Neural cell (in vitro differentiated cells): ENCODE data around the gene ERRFI1. TPM values are rescaled to one million over a fixed set of nuclear protein-coding genes. Genes with fewer than 3 reads are reported as not detected.

ENCODE experiments used
- H2AFZ ChIP-seq: fragments of 200-600, 300-800 bp; sonication (generic), shearing (Covaris generic); 2 replicates; pipeline ENCODE4 v1.6.0; 2014; ENCODE audit warnings: low read depth, mild to moderate bottlenecking, antibody characterized with exemption, low read length, moderate library complexity
- H3F3A ChIP-seq: fragments of 200-600 bp; shearing (Covaris generic); 2 replicates; pipeline ENCODE4 v1.6.1; 2016; ENCODE audit warnings: mild to moderate bottlenecking, moderate library complexity, mixed read lengths, antibody characterized with exemption, low read length; ENCODE audit not compliant: insufficient read depth, poor library complexity, severe bottlenecking
- H3K27ac ChIP-seq: fragments of 200-600, 300-800 bp; sonication (generic), shearing (Covaris generic); 2 replicates; pipeline ENCODE4 v1.5.1; 2014; ENCODE audit warnings: mild to moderate bottlenecking, low read length, moderate library complexity
- H3K27me3 ChIP-seq: fragments of 300-800, 200-600 bp; sonication (generic), shearing (Covaris generic); 2 replicates; pipeline ENCODE4 v1.6.0; 2014; ENCODE audit warnings: mild to moderate bottlenecking, low read depth, low read length, moderate library complexity; ENCODE audit not compliant: insufficient read depth
- H3K36me3 ChIP-seq: fragments of 300-800, 200-600 bp; sonication (generic), shearing (Covaris generic); 2 replicates; pipeline ENCODE4 v1.5.1; 2014; ENCODE audit warnings: mild to moderate bottlenecking, antibody characterized with exemption, low read length, moderate library complexity; ENCODE audit not compliant: insufficient read depth
- H3K4me2 ChIP-seq: fragments of 300-800, 200-600 bp; sonication (generic), shearing (Covaris generic); 2 replicates; pipeline ENCODE4 v1.6.0; 2014; ENCODE audit warnings: mild to moderate bottlenecking, low read length
- H3K4me3 ChIP-seq: fragments of 300-800, 200-600 bp; sonication (generic), shearing (Covaris generic); 2 replicates; pipeline ENCODE4 v1.5.1; 2014; ENCODE audit warnings: mild to moderate bottlenecking, low read length, moderate library complexity
- H3K79me2 ChIP-seq: fragments of 200-600 bp; shearing (Covaris generic); replicated peaks from 2 replicates; pipeline ENCODE4 v1.6.0; 2014; ENCODE audit warnings: mild to moderate bottlenecking, low read length, moderate library complexity; ENCODE audit not compliant: insufficient read depth
- H3K9ac ChIP-seq: fragments of 300-800, 200-600 bp; sonication (generic), shearing (Covaris generic); 2 replicates; pipeline ENCODE4 v1.6.1; 2016; ENCODE audit warnings: mild to moderate bottlenecking, low read length, mixed read lengths
- H3K9me2 ChIP-seq: fragments of 200-600 bp; shearing (Covaris generic); 2 replicates; pipeline ENCODE4 v1.6.1; 2016; ENCODE audit warnings: mild to moderate bottlenecking, low read length, mixed read lengths; ENCODE audit not compliant: insufficient read depth
- H3K9me3 ChIP-seq: fragments of 200-600, 300-800 bp; sonication (generic), shearing (Covaris generic); 2 replicates; pipeline ENCODE4 v1.6.1; 2016; ENCODE audit warnings: mild to moderate bottlenecking, mixed run types, low read length, moderate library complexity, mixed read lengths
- H4K20me1 ChIP-seq: fragments of 200-600 bp; shearing (Covaris generic); 2 replicates; pipeline ENCODE4 v1.6.1; 2016; ENCODE audit warnings: mild to moderate bottlenecking, mixed run types; ENCODE audit not compliant: insufficient read depth
- CTCF ChIP-seq: fragments of 450-650 bp; IDR thresholded peaks from 2 replicates; pipeline ENCODE4 v1.5.1; 2014; ENCODE audit warnings: antibody characterized with exemption, mild to moderate bottlenecking, moderate library complexity; ENCODE audit not compliant: poor library complexity, severe bottlenecking
- EP300 ChIP-seq: fragments of 450-650 bp; conservative IDR thresholded peaks from 2 replicates; pipeline ENCODE4 v1.6.1; 2014; ENCODE audit warnings: antibody characterized with exemption, mild to moderate bottlenecking, moderate library complexity; ENCODE audit not compliant: poor library complexity, severe bottlenecking
- EZH2 ChIP-seq: fragments of 200-600, 300-800 bp; shearing (Covaris generic), sonication (generic); IDR thresholded peaks from 2 replicates; pipeline ENCODE4 v1.6.1; 2014; ENCODE audit warnings: antibody characterized with exemption, low read length, borderline replicate concordance, mild to moderate bottlenecking; ENCODE audit not compliant: insufficient read depth, poor library complexity, severe bottlenecking
- MXI1 ChIP-seq: fragments of 450-650 bp; conservative IDR thresholded peaks from 2 replicates; pipeline ENCODE4 v1.6.1; 2014; ENCODE audit warnings: antibody characterized with exemption, mild to moderate bottlenecking; ENCODE audit not compliant: poor library complexity, severe bottlenecking
- RAD21 ChIP-seq: fragments of 450-650 bp; conservative IDR thresholded peaks from 2 replicates; pipeline ENCODE4 v1.6.1; 2014; ENCODE audit warnings: antibody characterized with exemption, mild to moderate bottlenecking, moderate library complexity
- SMC3 ChIP-seq: fragments of 450-650 bp; conservative IDR thresholded peaks from 2 replicates; pipeline ENCODE4 v1.6.1; 2014; ENCODE audit warnings: antibody characterized with exemption, mild to moderate bottlenecking, moderate library complexity; ENCODE audit not compliant: poor library complexity
- TAF1 ChIP-seq: IDR thresholded peaks from 2 replicates; pipeline ENCODE4 v1.6.1; 2012; ENCODE audit warnings: low read depth
- polyA plus RNA-seq: library from polyadenylated mRNA; depleted of rRNA; stranded (reverse); fragments of >200 nt; gene quantifications from 2 replicates; pipeline ENCODE4 v1.2.3, GENCODE V29; 2014
- TF ChIP-seq, protein P1 (sequence below): IDR thresholded peaks from 2 replicates; pipeline ENCODE4 v1.6.1; 2012; ENCODE audit warnings: borderline replicate concordance

ERRFI1 gene
- polyA plus RNA-seq, 1 donor from 2014 or later: 72.9 TPM

DNA sequence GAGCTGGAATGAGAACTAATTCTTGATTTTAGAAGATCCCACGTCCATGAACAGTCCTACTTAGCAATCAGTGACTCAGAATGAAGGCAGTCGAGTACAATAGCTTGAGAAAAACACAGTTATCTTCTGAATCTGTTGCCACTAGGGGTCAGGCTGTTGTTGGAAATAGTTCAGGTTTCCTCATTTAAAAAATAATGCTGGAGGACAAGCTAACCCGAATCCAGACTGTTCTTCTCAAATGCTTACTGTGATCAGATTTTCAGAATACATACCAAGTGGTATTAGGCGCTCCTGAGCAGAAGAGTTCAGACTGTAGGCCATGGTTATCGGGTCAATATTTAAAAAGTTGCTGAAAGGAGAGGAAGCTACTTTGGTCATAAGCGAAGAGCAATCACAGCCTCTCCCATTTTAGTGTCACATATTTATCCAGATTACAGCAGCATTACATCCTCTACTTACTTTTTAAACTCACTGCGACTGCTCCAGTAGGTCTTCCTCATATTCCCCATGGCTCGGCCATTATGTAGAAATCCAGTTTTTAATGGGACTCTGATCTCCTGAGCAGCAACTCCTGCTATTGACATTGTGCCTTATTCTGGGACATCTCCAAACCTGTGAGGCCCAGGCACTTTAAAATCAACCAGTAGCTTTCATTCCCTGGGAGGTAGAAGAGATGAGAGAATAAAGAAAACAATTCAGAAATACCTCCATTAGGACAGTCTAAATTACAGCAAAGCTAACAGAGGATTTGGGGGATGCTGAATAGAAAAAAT lies 10.9 kb downstream of the ERRFI1 start:
- H3K9me3 ChIP-seq: no peaks in the 10 kb centered on the region
- H3K36me3 ChIP-seq: no peaks in the 10 kb centered on the region
- H3F3A ChIP-seq: peaks cover 3% of the 10 kb centered on the region
- H3K27ac ChIP-seq: no peak overlapping the region
- no peaks in the 10 kb centered on the region for H3K9me2 ChIP-seq
- no peak overlapping the region for H3K4me2 ChIP-seq
- H3K9ac ChIP-seq: no peak overlapping the region
- TF ChIP-seq SMC3 (peak; percentile 83), RAD21 (peak; percentile 80), MXI1 (no peak), EP300 (no peak), CTCF (peak; percentile 81)
- TF ChIP-seq, protein P1, sequence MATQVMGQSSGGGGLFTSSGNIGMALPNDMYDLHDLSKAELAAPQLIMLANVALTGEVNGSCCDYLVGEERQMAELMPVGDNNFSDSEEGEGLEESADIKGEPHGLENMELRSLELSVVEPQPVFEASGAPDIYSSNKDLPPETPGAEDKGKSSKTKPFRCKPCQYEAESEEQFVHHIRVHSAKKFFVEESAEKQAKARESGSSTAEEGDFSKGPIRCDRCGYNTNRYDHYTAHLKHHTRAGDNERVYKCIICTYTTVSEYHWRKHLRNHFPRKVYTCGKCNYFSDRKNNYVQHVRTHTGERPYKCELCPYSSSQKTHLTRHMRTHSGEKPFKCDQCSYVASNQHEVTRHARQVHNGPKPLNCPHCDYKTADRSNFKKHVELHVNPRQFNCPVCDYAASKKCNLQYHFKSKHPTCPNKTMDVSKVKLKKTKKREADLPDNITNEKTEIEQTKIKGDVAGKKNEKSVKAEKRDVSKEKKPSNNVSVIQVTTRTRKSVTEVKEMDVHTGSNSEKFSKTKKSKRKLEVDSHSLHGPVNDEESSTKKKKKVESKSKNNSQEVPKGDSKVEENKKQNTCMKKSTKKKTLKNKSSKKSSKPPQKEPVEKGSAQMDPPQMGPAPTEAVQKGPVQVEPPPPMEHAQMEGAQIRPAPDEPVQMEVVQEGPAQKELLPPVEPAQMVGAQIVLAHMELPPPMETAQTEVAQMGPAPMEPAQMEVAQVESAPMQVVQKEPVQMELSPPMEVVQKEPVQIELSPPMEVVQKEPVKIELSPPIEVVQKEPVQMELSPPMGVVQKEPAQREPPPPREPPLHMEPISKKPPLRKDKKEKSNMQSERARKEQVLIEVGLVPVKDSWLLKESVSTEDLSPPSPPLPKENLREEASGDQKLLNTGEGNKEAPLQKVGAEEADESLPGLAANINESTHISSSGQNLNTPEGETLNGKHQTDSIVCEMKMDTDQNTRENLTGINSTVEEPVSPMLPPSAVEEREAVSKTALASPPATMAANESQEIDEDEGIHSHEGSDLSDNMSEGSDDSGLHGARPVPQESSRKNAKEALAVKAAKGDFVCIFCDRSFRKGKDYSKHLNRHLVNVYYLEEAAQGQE: no peak
- no peaks in the 10 kb centered on the region for H4K20me1 ChIP-seq
- peaks cover 37% of the 10 kb centered on the region for H3K79me2 ChIP-seq
- no peak overlapping the region for H2AFZ ChIP-seq
- no peaks in the 10 kb centered on the region for H3K27me3 ChIP-seq
- no peak overlapping the region for H3K4me3 ChIP-seq

DNA sequence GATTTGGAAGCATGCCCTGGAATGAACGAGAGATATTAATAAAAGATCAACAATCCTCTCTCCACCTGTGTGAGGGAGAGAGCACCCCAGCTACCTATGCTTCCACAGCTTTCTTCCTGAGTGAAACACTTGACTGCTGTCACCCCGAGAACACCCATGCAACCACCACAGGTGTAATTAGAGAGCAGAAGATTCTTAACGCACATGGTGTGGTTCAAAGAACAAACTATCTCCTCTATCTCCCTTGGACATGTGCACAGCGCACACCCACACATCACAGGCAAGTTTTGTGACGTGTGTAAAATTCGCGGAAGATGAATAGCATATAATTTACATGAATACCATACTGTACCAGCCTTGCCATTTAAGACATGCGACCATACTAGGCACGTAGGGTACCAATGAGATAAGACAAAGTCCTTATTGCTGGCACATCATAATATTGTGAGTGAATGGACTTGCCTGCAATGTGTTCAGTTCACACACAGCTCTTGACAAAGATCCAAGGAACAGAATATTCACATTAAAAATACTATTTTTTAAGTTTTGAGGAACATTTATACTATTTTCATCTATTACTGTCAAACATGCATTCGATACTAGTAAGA lies 11.6 kb downstream of the ERRFI1 start:
- Histone ChIP-seq H3F3A (no peaks in the 10 kb centered on the region), H3K79me2 (peaks cover 32% of the 10 kb centered on the region), H3K27me3 (no peaks in the 10 kb centered on the region), H3K4me2 (no peak overlapping the region), H4K20me1 (no peaks in the 10 kb centered on the region), H3K27ac (no peak overlapping the region), H3K4me3 (no peak overlapping the region), H3K9me3 (no peaks in the 10 kb centered on the region), H3K9ac (no peak overlapping the region), H2AFZ (no peak overlapping the region), H3K36me3 (no peaks in the 10 kb centered on the region), H3K9me2 (no peaks in the 10 kb centered on the region)
- no peak for TF ChIP-seq SMC3
- no peak for TF ChIP-seq TAF1
- no peak for TF ChIP-seq EZH2
